ENCODE data around the gene MCF2L. TPM values are rescaled to one million over a fixed set of nuclear protein-coding genes. Genes with fewer than 3 reads are reported as not detected.
A peak's percentile ranks its signal among the peaks of the same experiment; 100 is the strongest.

Gene MCF2L
- total and polyA plus RNA-seq, 2 experiments from 2014 or later = 4.8 to 25.6 TPM

DNA sequence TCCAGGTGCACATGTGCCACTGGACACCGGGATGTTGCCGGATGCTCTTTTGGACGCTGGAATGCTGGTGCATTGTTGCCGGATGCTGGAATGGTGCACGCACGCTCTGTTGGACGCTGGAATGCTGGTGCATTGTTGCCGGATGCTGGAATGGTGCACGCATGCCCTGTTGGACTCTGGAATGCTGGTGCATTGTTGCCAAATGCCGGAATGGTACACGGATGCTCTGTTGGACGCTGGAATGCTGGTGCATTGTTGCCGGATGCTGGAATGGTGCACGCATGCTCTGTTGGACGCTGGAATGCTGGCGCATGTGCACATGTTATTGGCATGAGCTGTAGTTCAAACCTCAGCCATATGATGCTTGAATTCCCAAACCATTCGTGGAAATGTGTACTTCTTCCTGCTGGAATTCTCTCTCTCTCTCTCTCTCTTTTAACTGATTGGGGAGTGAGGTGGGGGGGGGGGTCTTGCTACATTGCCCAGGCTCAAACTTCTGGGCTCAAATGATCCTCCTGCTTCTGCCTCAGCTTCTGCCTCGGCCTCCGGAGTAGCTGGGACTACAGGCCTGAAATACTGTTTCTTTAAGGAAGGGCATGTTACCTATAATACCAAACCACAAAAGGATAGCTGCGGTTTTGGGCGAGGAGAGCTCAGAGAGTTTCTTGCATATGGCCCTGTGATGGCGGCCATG is 1.2 kb upstream of the MCF2L start:
- H4K20me1 ChIP-seq (replicated peaks; ENCODE audit: insufficient read depth) = peaks cover 9% of the 10 kb centered on the region; the same call in 1 of the 2 replicates
- Mint-ChIP-seq H3K4me1 (peaks cover 11% of the 10 kb centered on the region), H3K36me3 (ENCODE audit: low read depth) (no peaks in the 10 kb centered on the region), H3K4me3 (peak overlapping the region; percentile 69), H3K27me3 (ENCODE audit: insufficient read depth, low read depth, poor library complexity) (peaks cover 24% of the 10 kb centered on the region), H3K9me3 (peaks cover 14% of the 10 kb centered on the region), H3K27ac (no peak overlapping the region)
- ATAC-seq (no peak), DNase-seq (ENCODE audit: low spot score) (no peak)
- 0 out of 2 replicates have a peak, but pooled peaks cover 11% of the 10 kb centered on the region for H3F3A ChIP-seq (replicated peaks; ENCODE audit: low read depth)
- H3K36me3 ChIP-seq (ENCODE audit: insufficient read depth) = no peaks in the 10 kb centered on the region; the same call in 1 of the 2 replicates
- H3K27ac ChIP-seq (ENCODE audit: low read depth) = no peak overlapping the region
- peak overlapping the region; percentile 84 for H3K4me2 ChIP-seq
- 0 out of 2 replicates have a peak, but pooled peaks cover 4% of the 10 kb centered on the region for H3K27me3 ChIP-seq (ENCODE audit: insufficient read depth)
- H3K4me3 ChIP-seq = peak overlapping the region; percentile 77
- no peak for TF ChIP-seq NANOG (IDR thresholded peaks at IDR 0.05; ENCODE audit: borderline replicate concordance)
- TF ChIP-seq, protein P1, sequence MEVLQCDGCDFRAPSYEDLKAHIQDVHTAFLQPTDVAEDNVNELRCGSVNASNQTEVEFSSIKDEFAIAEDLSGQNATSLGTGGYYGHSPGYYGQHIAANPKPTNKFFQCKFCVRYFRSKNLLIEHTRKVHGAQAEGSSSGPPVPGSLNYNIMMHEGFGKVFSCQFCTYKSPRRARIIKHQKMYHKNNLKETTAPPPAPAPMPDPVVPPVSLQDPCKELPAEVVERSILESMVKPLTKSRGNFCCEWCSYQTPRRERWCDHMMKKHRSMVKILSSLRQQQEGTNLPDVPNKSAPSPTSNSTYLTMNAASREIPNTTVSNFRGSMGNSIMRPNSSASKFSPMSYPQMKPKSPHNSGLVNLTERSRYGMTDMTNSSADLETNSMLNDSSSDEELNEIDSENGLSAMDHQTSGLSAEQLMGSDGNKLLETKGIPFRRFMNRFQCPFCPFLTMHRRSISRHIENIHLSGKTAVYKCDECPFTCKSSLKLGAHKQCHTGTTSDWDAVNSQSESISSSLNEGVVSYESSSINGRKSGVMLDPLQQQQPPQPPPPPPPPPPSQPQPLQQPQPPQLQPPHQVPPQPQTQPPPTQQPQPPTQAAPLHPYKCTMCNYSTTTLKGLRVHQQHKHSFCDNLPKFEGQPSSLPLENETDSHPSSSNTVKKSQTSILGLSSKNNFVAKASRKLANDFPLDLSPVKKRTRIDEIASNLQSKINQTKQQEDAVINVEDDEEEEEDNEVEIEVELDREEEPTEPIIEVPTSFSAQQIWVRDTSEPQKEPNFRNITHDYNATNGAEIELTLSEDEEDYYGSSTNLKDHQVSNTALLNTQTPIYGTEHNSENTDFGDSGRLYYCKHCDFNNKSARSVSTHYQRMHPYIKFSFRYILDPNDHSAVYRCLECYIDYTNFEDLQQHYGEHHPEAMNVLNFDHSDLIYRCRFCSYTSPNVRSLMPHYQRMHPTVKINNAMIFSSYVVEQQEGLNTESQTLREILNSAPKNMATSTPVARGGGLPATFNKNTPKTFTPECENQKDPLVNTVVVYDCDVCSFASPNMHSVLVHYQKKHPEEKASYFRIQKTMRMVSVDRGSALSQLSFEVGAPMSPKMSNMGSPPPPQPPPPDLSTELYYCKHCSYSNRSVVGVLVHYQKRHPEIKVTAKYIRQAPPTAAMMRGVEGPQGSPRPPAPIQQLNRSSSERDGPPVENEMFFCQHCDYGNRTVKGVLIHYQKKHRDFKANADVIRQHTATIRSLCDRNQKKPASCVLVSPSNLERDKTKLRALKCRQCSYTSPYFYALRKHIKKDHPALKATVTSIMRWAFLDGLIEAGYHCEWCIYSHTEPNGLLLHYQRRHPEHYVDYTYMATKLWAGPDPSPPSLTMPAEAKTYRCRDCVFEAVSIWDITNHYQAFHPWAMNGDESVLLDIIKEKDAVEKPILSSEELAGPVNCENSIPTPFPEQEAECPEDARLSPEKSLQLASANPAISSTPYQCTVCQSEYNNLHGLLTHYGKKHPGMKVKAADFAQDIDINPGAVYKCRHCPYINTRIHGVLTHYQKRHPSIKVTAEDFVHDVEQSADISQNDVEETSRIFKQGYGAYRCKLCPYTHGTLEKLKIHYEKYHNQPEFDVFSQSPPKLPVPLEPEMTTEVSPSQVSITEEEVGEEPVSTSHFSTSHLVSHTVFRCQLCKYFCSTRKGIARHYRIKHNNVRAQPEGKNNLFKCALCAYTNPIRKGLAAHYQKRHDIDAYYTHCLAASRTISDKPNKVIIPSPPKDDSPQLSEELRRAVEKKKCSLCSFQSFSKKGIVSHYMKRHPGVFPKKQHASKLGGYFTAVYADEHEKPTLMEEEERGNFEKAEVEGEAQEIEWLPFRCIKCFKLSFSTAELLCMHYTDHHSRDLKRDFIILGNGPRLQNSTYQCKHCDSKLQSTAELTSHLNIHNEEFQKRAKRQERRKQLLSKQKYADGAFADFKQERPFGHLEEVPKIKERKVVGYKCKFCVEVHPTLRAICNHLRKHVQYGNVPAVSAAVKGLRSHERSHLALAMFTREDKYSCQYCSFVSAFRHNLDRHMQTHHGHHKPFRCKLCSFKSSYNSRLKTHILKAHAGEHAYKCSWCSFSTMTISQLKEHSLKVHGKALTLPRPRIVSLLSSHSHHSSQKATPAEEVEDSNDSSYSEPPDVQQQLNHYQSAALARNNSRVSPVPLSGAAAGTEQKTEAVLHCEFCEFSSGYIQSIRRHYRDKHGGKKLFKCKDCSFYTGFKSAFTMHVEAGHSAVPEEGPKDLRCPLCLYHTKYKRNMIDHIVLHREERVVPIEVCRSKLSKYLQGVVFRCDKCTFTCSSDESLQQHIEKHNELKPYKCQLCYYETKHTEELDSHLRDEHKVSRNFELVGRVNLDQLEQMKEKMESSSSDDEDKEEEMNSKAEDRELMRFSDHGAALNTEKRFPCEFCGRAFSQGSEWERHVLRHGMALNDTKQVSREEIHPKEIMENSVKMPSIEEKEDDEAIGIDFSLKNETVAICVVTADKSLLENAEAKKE (CRISPR knock-in tag; IDR thresholded peaks at IDR 0.05) = no peak
- TF ChIP-seq POLR2AphosphoS5 (IDR thresholded peaks at IDR 0.05; ENCODE audit: low read depth) = no peak
- 0 out of 2 replicates have a peak, but pooled peaks cover 6% of the 10 kb centered on the region for H3K9me2 ChIP-seq (ENCODE audit: insufficient read depth)
- H2AFZ ChIP-seq = no peak overlapping the region
- H3K79me2 ChIP-seq (replicated peaks; ENCODE audit: insufficient read depth) = 0 out of 2 replicates have a peak, but pooled peaks cover 3% of the 10 kb centered on the region
- H3K4me1 ChIP-seq (ENCODE audit: insufficient read depth) = peaks cover 9% of the 10 kb centered on the region

DNA sequence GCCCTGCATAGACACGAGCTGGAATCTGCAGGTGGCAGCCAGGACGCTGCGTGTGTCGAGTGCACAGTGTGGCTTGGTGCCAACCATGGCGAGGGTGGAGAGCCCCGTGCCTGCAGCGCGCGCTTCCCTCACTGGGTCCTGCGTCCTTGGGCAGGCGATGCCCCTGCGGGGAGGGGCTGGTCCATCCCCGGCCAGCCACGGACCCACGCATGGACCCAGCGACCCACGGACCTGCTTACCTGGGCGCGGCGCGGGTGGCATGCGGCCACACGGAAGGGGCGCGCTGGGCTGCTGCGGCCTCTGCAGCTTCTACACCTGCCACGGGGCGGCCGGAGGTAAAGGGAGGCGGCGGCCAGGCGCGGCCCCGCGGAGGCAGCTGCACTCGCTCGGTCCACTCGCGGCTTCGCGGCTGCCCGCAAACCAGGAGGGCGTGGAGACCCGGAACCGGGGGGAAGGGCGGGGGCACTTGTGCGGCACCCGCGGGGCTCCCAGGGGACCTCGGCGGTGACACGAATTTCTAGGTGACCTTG is 569 bp upstream of the MCF2L start:
- Mint-ChIP-seq H3K9me3 (peaks cover 14% of the 10 kb centered on the region), H3K4me3 (peak overlapping the region; percentile 69), H3K27me3 (ENCODE audit: insufficient read depth, low read depth, poor library complexity) (peaks cover 24% of the 10 kb centered on the region), H3K27ac (no peak overlapping the region), H3K36me3 (ENCODE audit: low read depth) (no peaks in the 10 kb centered on the region), H3K4me1 (peaks cover 15% of the 10 kb centered on the region)
- 0 out of 2 replicates have a peak, but pooled peaks cover 4% of the 10 kb centered on the region for H3K27me3 ChIP-seq (ENCODE audit: insufficient read depth)
- 0 out of 2 replicates have a peak, but pooled peaks cover 11% of the 10 kb centered on the region for H3F3A ChIP-seq (replicated peaks; ENCODE audit: low read depth)
- peaks cover 9% of the 10 kb centered on the region for H3K4me1 ChIP-seq (ENCODE audit: insufficient read depth)
- H3K9me2 ChIP-seq (ENCODE audit: insufficient read depth) = 0 out of 2 replicates have a peak, but pooled peaks cover 6% of the 10 kb centered on the region
- H3K27ac ChIP-seq (ENCODE audit: low read depth) = no peak overlapping the region
- peak overlapping the region; percentile 77 for H3K4me3 ChIP-seq
- no peaks in the 10 kb centered on the region; the same call in 1 of the 2 replicates for H3K36me3 ChIP-seq (ENCODE audit: insufficient read depth)
- DNase-seq (ENCODE audit: low spot score) = peak; percentile 62
- 0 out of 2 replicates have a peak, but pooled peaks cover 3% of the 10 kb centered on the region for H3K79me2 ChIP-seq (replicated peaks; ENCODE audit: insufficient read depth)
- ATAC-seq = peak; percentile 80
- H4K20me1 ChIP-seq (replicated peaks; ENCODE audit: insufficient read depth) = peaks cover 9% of the 10 kb centered on the region; the same call in 1 of the 2 replicates
- peak overlapping the region; percentile 85 for H2AFZ ChIP-seq
- H3K4me2 ChIP-seq = peak overlapping the region; percentile 84
- no peak for TF ChIP-seq ZNF331 (CRISPR knock-in tag; IDR thresholded peaks at IDR 0.05; ENCODE audit: low read depth)
- TF ChIP-seq NANOG (IDR thresholded peaks at IDR 0.05; ENCODE audit: borderline replicate concordance) = no peak
- no peak for TF ChIP-seq STAT1 (IDR thresholded peaks at IDR 0.05; ENCODE audit: unreplicated experiment)
- TF ChIP-seq EZH2phosphoT487 (IDR thresholded peaks at IDR 0.05; ENCODE audit: unreplicated experiment) = no peak
- TF ChIP-seq, protein P2, sequence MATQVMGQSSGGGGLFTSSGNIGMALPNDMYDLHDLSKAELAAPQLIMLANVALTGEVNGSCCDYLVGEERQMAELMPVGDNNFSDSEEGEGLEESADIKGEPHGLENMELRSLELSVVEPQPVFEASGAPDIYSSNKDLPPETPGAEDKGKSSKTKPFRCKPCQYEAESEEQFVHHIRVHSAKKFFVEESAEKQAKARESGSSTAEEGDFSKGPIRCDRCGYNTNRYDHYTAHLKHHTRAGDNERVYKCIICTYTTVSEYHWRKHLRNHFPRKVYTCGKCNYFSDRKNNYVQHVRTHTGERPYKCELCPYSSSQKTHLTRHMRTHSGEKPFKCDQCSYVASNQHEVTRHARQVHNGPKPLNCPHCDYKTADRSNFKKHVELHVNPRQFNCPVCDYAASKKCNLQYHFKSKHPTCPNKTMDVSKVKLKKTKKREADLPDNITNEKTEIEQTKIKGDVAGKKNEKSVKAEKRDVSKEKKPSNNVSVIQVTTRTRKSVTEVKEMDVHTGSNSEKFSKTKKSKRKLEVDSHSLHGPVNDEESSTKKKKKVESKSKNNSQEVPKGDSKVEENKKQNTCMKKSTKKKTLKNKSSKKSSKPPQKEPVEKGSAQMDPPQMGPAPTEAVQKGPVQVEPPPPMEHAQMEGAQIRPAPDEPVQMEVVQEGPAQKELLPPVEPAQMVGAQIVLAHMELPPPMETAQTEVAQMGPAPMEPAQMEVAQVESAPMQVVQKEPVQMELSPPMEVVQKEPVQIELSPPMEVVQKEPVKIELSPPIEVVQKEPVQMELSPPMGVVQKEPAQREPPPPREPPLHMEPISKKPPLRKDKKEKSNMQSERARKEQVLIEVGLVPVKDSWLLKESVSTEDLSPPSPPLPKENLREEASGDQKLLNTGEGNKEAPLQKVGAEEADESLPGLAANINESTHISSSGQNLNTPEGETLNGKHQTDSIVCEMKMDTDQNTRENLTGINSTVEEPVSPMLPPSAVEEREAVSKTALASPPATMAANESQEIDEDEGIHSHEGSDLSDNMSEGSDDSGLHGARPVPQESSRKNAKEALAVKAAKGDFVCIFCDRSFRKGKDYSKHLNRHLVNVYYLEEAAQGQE (IDR thresholded peaks at IDR 0.05; ENCODE audit: unreplicated experiment) = no peak
- TF ChIP-seq, protein P3, sequence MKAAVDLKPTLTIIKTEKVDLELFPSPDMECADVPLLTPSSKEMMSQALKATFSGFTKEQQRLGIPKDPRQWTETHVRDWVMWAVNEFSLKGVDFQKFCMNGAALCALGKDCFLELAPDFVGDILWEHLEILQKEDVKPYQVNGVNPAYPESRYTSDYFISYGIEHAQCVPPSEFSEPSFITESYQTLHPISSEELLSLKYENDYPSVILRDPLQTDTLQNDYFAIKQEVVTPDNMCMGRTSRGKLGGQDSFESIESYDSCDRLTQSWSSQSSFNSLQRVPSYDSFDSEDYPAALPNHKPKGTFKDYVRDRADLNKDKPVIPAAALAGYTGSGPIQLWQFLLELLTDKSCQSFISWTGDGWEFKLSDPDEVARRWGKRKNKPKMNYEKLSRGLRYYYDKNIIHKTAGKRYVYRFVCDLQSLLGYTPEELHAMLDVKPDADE (IDR thresholded peaks at IDR 0.05) = no peak
